GM23338 (cell line): ENCODE results near the gene CHMP4B. TPM values are rescaled to one million over a fixed set of nuclear protein-coding genes. Genes with fewer than 3 reads are reported as not detected.

Source experiments
- ATAC-seq: fragments of 200-7000 bp; cut with Tn5 transposase; 3 replicates; pipeline ENCODE4 v1.9.1; 2020
- DNase-seq: peaks from one replicate; pipeline ENCODE4 v3.0.0-alpha.2; 2015; ENCODE audit warnings: low spot score
- H2AFZ ChIP-seq: fragments of 200-600 bp; sonication (generic); 2 replicates; pipeline ENCODE4 v1.8.0; 2016; ENCODE audit warnings: antibody characterized with exemption, mild to moderate bottlenecking, moderate library complexity
- H3F3A ChIP-seq: fragments of 200-600 bp; sonication (generic); replicated peaks from 2 replicates; pipeline ENCODE4 v1.8.0; 2017; ENCODE audit warnings: antibody characterized with exemption, mixed run types, low read depth
- H3K27ac ChIP-seq: fragments of 200-600 bp; sonication (generic); 2 replicates; pipeline ENCODE4 v1.6.1; 2016; ENCODE audit warnings: low read depth
- H3K27me3 ChIP-seq: fragments of 200-600 bp; sonication (generic); 2 replicates; pipeline ENCODE4 v1.8.0; 2016; ENCODE audit warnings: mild to moderate bottlenecking, mixed run types, moderate library complexity; ENCODE audit not compliant: insufficient read depth
- H3K36me3 ChIP-seq: fragments of 200-600 bp; sonication (generic); 2 replicates; pipeline ENCODE4 v1.8.0; 2016; ENCODE audit warnings: mild to moderate bottlenecking; ENCODE audit not compliant: insufficient read depth
- H3K4me1 ChIP-seq: fragments of 200-600 bp; sonication (generic); 2 replicates; pipeline ENCODE4 v1.8.0; 2016; ENCODE audit warnings: mild to moderate bottlenecking, moderate library complexity; ENCODE audit not compliant: insufficient read depth
- H3K4me2 ChIP-seq: fragments of 200-600 bp; sonication (generic); 2 replicates; pipeline ENCODE4 v1.7.1; 2017; ENCODE audit warnings: mixed run types
- H3K4me3 ChIP-seq: fragments of 200-600 bp; sonication (generic); 2 replicates; pipeline ENCODE4 v1.6.1; 2016; ENCODE audit warnings: mixed run types
- H3K79me2 ChIP-seq: fragments of 200-600 bp; sonication (generic); replicated peaks from 2 replicates; pipeline ENCODE4 v1.8.0; 2017; ENCODE audit warnings: mild to moderate bottlenecking; ENCODE audit not compliant: insufficient read depth
- H3K9me2 ChIP-seq: fragments of 200-600 bp; sonication (generic); 2 replicates; pipeline ENCODE4 v1.8.0; 2017; ENCODE audit not compliant: insufficient read depth
- H4K20me1 ChIP-seq: fragments of 200-600 bp; sonication (generic); replicated peaks from 2 replicates; pipeline ENCODE4 v1.8.0; 2017; ENCODE audit warnings: mild to moderate bottlenecking; ENCODE audit not compliant: insufficient read depth
- H3K27ac Mint-ChIP-seq: 2 replicates; pipeline ENCODE4 v1.8.0; 2020; ENCODE audit warnings: inconsistent platforms, mild to moderate bottlenecking, moderate library complexity, mixed read lengths
- H3K27me3 Mint-ChIP-seq: 3 replicates; pipeline ENCODE4 v1.8.0; 2022; ENCODE audit warnings: low read depth, mild to moderate bottlenecking, moderate library complexity, mixed read lengths, inconsistent platforms; ENCODE audit not compliant: insufficient read depth, poor library complexity
- H3K36me3 Mint-ChIP-seq: 3 replicates; pipeline ENCODE4 v1.8.0; 2021; ENCODE audit warnings: low read depth, mild to moderate bottlenecking, inconsistent platforms, moderate library complexity, mixed read lengths
- H3K4me1 Mint-ChIP-seq: 3 replicates; pipeline ENCODE4 v1.8.0; 2020; ENCODE audit warnings: mild to moderate bottlenecking, inconsistent platforms, mixed read lengths
- H3K4me3 Mint-ChIP-seq: 3 replicates; pipeline ENCODE4 v1.8.0; 2021; ENCODE audit warnings: moderate library complexity, mild to moderate bottlenecking, inconsistent platforms, mixed read lengths
- H3K9me3 Mint-ChIP-seq: 3 replicates; pipeline ENCODE4 v1.8.0; 2020; ENCODE audit warnings: moderate library complexity, mild to moderate bottlenecking, inconsistent platforms, mixed read lengths
- CREB1 ChIP-seq: fragments of 250-450 bp; sonication (Bioruptor Pico); IDR thresholded peaks from 2 replicates; pipeline ENCODE4 v1.5.0; 2020; ENCODE audit warnings: low read depth, mild to moderate bottlenecking, moderate library complexity
- CTCF ChIP-seq, 2 experiments: fragments of 200-600 bp in 1 of 2; sonication (generic) in 1 of 2; conservative IDR thresholded peaks; 2 replicates each; pipeline versions ENCODE4 v1.5.1 to v1.6.1; 2016 to 2017; ENCODE audit warnings: antibody characterized with exemption in 2 of 2, low read depth in 2 of 2, mild to moderate bottlenecking in 2 of 2, moderate library complexity in 1 of 2
- ETS1 ChIP-seq: IDR thresholded peaks from 2 replicates; pipeline ENCODE4 v1.6.1; 2016; ENCODE audit warnings: antibody characterized with exemption
- EZH2 ChIP-seq: fragments of 200-600 bp; sonication (generic); IDR thresholded peaks from one replicate; pipeline ENCODE4 v1.8.0; 2017; ENCODE audit warnings: antibody characterized with exemption, mild to moderate bottlenecking, low read depth; ENCODE audit not compliant: unreplicated experiment
- EZH2phosphoT487 ChIP-seq: fragments of 200-600 bp; sonication (generic); IDR thresholded peaks from one replicate; pipeline ENCODE4 v1.8.1; 2018; ENCODE audit warnings: antibody characterized with exemption; ENCODE audit not compliant: unreplicated experiment
- JUNB ChIP-seq: IDR thresholded peaks from one replicate; pipeline ENCODE4 v1.6.1; 2016; ENCODE audit warnings: antibody characterized with exemption; ENCODE audit not compliant: unreplicated experiment
- NANOG ChIP-seq: IDR thresholded peaks from 2 replicates; pipeline ENCODE4 v1.6.1; 2016; ENCODE audit warnings: antibody characterized with exemption, borderline replicate concordance
- POLR2AphosphoS5 ChIP-seq: IDR thresholded peaks from 2 replicates; pipeline ENCODE4 v1.6.1; 2016; ENCODE audit warnings: antibody characterized with exemption, low read depth
- REST ChIP-seq: IDR thresholded peaks from one replicate; pipeline ENCODE4 v1.6.1; 2018; ENCODE audit warnings: antibody characterized with exemption; ENCODE audit not compliant: unreplicated experiment
- STAT1 ChIP-seq: IDR thresholded peaks from one replicate; pipeline ENCODE4 v1.6.1; 2016; ENCODE audit warnings: antibody characterized with exemption; ENCODE audit not compliant: unreplicated experiment
- ZNF114 ChIP-seq: fragments of 250-450 bp; sonication (Bioruptor Pico); IDR thresholded peaks from 2 replicates; pipeline ENCODE4 v1.5.0; 2020; ENCODE audit warnings: mild to moderate bottlenecking, moderate library complexity
- ZNF331 ChIP-seq: fragments of 250-450 bp; sonication (Bioruptor Pico); IDR thresholded peaks from 2 replicates; pipeline ENCODE4 v1.5.0; 2020; ENCODE audit warnings: low read depth, mild to moderate bottlenecking, moderate library complexity
- ZNF462 ChIP-seq: fragments of 250-450 bp; sonication (Bioruptor Pico); IDR thresholded peaks from 2 replicates; pipeline ENCODE4 v1.5.0; 2020; ENCODE audit warnings: mild to moderate bottlenecking, moderate library complexity
- polyA plus RNA-seq: library from polyadenylated mRNA; unstranded; fragments of >200 nt; fragmentation: Nextera tagmentation; extraction: Ambion mirVana; gene quantifications from 2 replicates; pipeline ENCODE4 v1.2.1, GENCODE V29; 2016
- total RNA-seq: library from RNA; depleted of rRNA; stranded (reverse); fragments of >200 nt; shearing (Covaris generic); gene quantifications from 2 replicates; pipeline ENCODE4 v1.2.3, GENCODE V29; 2014

Gene CHMP4B
- total and polyA plus RNA-seq, 2 experiments from 2014 or later = 14.5 to 49.3 TPM

- H3K36me3 ChIP-seq = no peaks in the 10 kb centered on the region; the same call in 1 of the 2 replicates
Measured at GRCh38 chr20:33765099-33765498, 46.0 kb upstream of the CHMP4B start.

More at GRCh38 chr20:33765099-33765498, 46.0 kb upstream of the CHMP4B start:
- no peak overlapping the region for H3K4me3 Mint-ChIP-seq
- no peaks in the 10 kb centered on the region for H4K20me1 ChIP-seq
- H3K9me2 ChIP-seq = no peaks in the 10 kb centered on the region
- H3K27me3 ChIP-seq = no peaks in the 10 kb centered on the region
- H3K4me1 Mint-ChIP-seq = peaks cover 6% of the 10 kb centered on the region
- TF ChIP-seq CTCF (conservative IDR thresholded peaks at IDR 0.05; ENCODE audit: low read depth in 2 of 2) (no peak), ZNF114 (CRISPR knock-in tag) (no peak), ZNF331 (CRISPR knock-in tag) (no peak), ZNF462 (CRISPR knock-in tag) (no peak), EZH2phosphoT487 (no peak), CREB1 (CRISPR knock-in tag) (no peak), POLR2AphosphoS5 (no peak), REST (no peak), NANOG (no peak), EZH2 (no peak), STAT1 (no peak), ETS1 (no peak), JUNB (no peak)
- no peak overlapping the region for H3K4me3 ChIP-seq
- no peaks in the 10 kb centered on the region for H3K79me2 ChIP-seq
- no peak for DNase-seq
- peaks cover 5% of the 10 kb centered on the region for H3K27me3 Mint-ChIP-seq
- no peak overlapping the region for H3K4me2 ChIP-seq
- no peak overlapping the region for H3K27ac Mint-ChIP-seq
- no peak overlapping the region for H3K27ac ChIP-seq
- no peak for ATAC-seq
- no peak overlapping the region for H2AFZ ChIP-seq
- 0 out of 3 replicates have a peak, but pooled peaks cover 3% of the 10 kb centered on the region for H3K36me3 Mint-ChIP-seq
- no peaks in the 10 kb centered on the region for H3F3A ChIP-seq
- no peaks in the 10 kb centered on the region for H3K9me3 Mint-ChIP-seq
- H3K4me1 ChIP-seq = no peaks in the 10 kb centered on the region
